ENCODE measurements around the gene WDR90. TPM values are rescaled to one million over a fixed set of nuclear protein-coding genes. Genes with fewer than 3 reads are reported as not detected.
A peak's percentile ranks its signal among the peaks of the same experiment; 100 is the strongest.

WDR90 gene
- total RNA-seq, 2 donors from 2014 or later, result 28.3 to 57.6 TPM

GRCh38 chr16:635573-636205, 13.5 kb upstream of the WDR90 start:
- no peak for DNase-seq
- intact Hi-C loops (cut with DNase I, micrococcal nuclease), result no loop called here

GRCh38 chr16:636206-637080, 12.7 kb upstream of the WDR90 start, which contains the start of gene METTL26:
TSS of gene METTL26 (minus strand) at chr16:636305. CDS start at chr16:636290, 15 bp downstream.
- ATAC-seq (peak; percentile 84), DNase-seq (peak; percentile 97 to 98)
- intact Hi-C loops (cut with DNase I, micrococcal nuclease), result no loop called here

More at GRCh38 chr16:635573-636205, 13.5 kb upstream of the WDR90 start:
- no peak for ATAC-seq

GRCh38 chr16:637081-638018, 11.8 kb upstream of the WDR90 start:
- peak; percentile 71 for ATAC-seq
- peak; percentile 88 to 93 for DNase-seq
- intact Hi-C loops (cut with DNase I, micrococcal nuclease), result no loop called here

GRCh38 chr16:638034-638543, 11.1 kb upstream of the WDR90 start:
- intact Hi-C loops (cut with DNase I, micrococcal nuclease), result no loop called here
- ATAC-seq (no peak), DNase-seq (no peak)

GRCh38 chr16:638836-639235, 10.3 kb upstream of the WDR90 start:
- DNase-seq (no peak), ATAC-seq (no peak)
- intact Hi-C loops (cut with DNase I, micrococcal nuclease), result no loop called here

GRCh38 chr16:640614-641013, 8.6 kb upstream of the WDR90 start:
- no peak for ATAC-seq
- no peak for DNase-seq
- intact Hi-C loops (cut with DNase I, micrococcal nuclease), result no loop called here

GRCh38 chr16:641326-642188, 7.6 kb upstream of the WDR90 start, which contains the start of gene MCRIP2:
TSS of gene MCRIP2 (plus strand) at chr16:641828. CDS start at chr16:641992, 164 bp downstream.
- DNase-seq (peak; percentile 90 to 93), ATAC-seq (peak; percentile 64)
- intact Hi-C loops (cut with DNase I, micrococcal nuclease), result no loop called here

- DNase-seq (peak; percentile 82 to 86), ATAC-seq (peak; percentile 66)
Observed at GRCh38 chr16:642189-643049, 6.7 kb upstream of the WDR90 start.

GRCh38 chr16:643050-643368, 6.2 kb upstream of the WDR90 start:
- DNase-seq (no peak), ATAC-seq (no peak)
- intact Hi-C loops (cut with DNase I, micrococcal nuclease), result no loop called here

More at GRCh38 chr16:642189-643049, 6.7 kb upstream of the WDR90 start:
- intact Hi-C loops (cut with DNase I, micrococcal nuclease), result no loop called here

- intact Hi-C loops (cut with DNase I, micrococcal nuclease), result no loop called here
- no peak for DNase-seq
- ATAC-seq, result no peak
Observed at GRCh38 chr16:644556-644955, 4.6 kb upstream of the WDR90 start.

GRCh38 chr16:645852-646678, 3.1 kb upstream of the WDR90 start:
- intact Hi-C loops (cut with DNase I, micrococcal nuclease), result no loop called here
- ATAC-seq (peak; percentile 3), DNase-seq (peak; percentile 63 to 87)

- intact Hi-C loops (cut with DNase I, micrococcal nuclease), result no loop called here
- no peak for DNase-seq
- no peak for ATAC-seq
Observed at GRCh38 chr16:646679-647172, 2.4 kb upstream of the WDR90 start.

GRCh38 chr16:647173-647902, 1.8 kb upstream of the WDR90 start:
- peak; percentile 30 for ATAC-seq
- intact Hi-C loops (cut with DNase I, micrococcal nuclease), result no loop called here
- peak; percentile 61 to 64 for DNase-seq

- intact Hi-C loops (cut with DNase I, micrococcal nuclease), result no loop called here
- peak; percentile 85 to 88 for DNase-seq
- peak; percentile 59 for ATAC-seq
Observed at GRCh38 chr16:648071-648780, 939 bp upstream of the WDR90 start.

GRCh38 chr16:649631-650030, 466 bp downstream of the WDR90 start:
- DNase-seq (no peak), ATAC-seq (no peak)
- intact Hi-C loops (cut with DNase I, micrococcal nuclease), result no loop called here
